HFF-Myc (cell line): Measurements from ENCODE around the gene SERTM1.

ENCODE experiments used
- DNase-seq: peaks from one replicate; pipeline ENCODE4 v3.0.0-alpha.2; 2011; ENCODE audit warnings: low read depth; ENCODE audit errors: extremely low read depth
- H3K4me3 ChIP-seq: replicated peaks from 2 replicates; pipeline ENCODE4 v1.5.1; 2011; ENCODE audit warnings: low read depth, mild to moderate bottlenecking, control low read depth, low read length
- TF ChIP-seq, protein P1 (sequence below): IDR thresholded peaks from 2 replicates; pipeline ENCODE4 v1.5.1; 2012; ENCODE audit warnings: mild to moderate bottlenecking, low read depth, low read length, control low read depth; ENCODE audit errors: missing control alignments

The SERTM1 gene

DNA sequence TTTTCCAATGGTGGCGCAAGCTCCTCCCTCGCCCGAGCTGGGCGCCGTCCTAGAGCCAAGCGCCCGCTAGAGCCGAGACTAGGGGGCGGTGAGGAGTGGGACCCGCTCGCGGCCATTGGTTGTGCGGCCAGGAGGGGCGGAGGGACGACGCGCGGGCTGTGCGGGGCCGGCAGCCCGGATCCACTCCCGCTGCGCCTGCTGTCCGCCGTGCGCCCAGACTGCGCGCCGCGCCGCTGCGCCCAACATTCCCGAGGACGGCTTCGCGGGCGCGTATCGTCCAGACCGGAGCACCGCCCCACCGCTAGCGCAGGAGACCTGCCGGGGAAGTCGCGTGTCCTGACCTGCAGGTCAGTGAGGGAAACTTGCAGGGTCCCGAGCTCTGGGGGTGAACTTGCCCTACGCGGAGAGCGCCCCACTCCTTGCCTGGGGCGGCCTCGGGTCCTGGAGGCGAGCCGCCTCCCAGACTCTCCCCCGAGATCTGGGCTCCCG lies at the start of gene SERTM1:
Gene SERTM1 (plus strand): TSS at position 183 of the 489 bp plus-strand sequence. CDS start 21,059 bp downstream, outside the sequence.
- DNase-seq: no peak
- TF ChIP-seq, protein P1, sequence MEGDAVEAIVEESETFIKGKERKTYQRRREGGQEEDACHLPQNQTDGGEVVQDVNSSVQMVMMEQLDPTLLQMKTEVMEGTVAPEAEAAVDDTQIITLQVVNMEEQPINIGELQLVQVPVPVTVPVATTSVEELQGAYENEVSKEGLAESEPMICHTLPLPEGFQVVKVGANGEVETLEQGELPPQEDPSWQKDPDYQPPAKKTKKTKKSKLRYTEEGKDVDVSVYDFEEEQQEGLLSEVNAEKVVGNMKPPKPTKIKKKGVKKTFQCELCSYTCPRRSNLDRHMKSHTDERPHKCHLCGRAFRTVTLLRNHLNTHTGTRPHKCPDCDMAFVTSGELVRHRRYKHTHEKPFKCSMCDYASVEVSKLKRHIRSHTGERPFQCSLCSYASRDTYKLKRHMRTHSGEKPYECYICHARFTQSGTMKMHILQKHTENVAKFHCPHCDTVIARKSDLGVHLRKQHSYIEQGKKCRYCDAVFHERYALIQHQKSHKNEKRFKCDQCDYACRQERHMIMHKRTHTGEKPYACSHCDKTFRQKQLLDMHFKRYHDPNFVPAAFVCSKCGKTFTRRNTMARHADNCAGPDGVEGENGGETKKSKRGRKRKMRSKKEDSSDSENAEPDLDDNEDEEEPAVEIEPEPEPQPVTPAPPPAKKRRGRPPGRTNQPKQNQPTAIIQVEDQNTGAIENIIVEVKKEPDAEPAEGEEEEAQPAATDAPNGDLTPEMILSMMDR: no peak
- peak within 1 kb of the TSS; percentile 1 for H3K4me3 ChIP-seq

GRCh38 chr13:36628377-36629056 lies 45.3 kb upstream of the SERTM1 start:
- DNase-seq: no peak
- H3K4me3 ChIP-seq: no peak overlapping the region
- TF ChIP-seq, protein P1: no peak

DNA sequence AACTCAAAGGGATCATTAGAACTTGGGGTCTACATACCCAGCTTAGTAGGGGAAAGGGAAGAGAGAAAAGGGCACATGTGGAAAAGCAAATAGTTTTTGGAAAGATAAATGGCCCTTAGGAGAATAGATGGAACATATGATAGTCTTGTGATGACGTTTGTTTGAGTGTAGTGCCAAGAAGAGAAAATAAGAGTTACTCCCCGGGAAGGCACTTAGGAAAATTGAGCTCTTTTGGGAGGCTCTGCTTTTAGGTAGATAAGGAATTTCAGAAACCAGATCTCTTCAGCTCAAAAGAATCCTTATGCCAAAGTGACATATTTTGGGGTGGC lies 44.8 kb upstream of the SERTM1 start:
- H3K4me3 ChIP-seq: no peak overlapping the region
- DNase-seq: no peak
- TF ChIP-seq, protein P1: no peak

GRCh38 chr13:36630181-36630803 lies 43.5 kb upstream of the SERTM1 start:
- no peak for DNase-seq
- TF ChIP-seq, protein P1: no peak

DNA sequence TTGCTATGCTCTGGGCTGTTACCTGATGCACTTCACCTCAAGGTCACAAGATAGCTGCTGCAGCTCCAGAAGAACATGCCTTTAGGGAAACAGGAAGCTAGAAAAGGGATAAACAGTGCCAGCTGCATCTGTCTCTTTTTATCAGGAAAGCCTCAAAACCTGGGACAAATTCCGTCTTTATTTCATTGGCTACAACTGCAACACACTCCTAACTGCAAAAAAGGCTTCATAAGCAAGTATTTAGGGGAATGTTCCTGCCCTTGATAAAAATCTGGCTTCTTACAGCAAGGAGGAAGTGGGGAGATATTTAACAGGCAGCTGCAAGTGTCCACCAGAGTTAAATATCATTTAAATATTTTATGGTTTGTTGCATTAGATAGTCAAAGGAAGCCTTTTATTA lies 34.2 kb upstream of the SERTM1 start:
- H3K4me3 ChIP-seq: no peak overlapping the region
- TF ChIP-seq, protein P1: no peak
- no peak for DNase-seq

More at GRCh38 chr13:36630181-36630803, 43.5 kb upstream of the SERTM1 start:
- H3K4me3 ChIP-seq: no peak overlapping the region

- no peak overlapping the region for H3K4me3 ChIP-seq
- no peak for DNase-seq
- TF ChIP-seq, protein P1: no peak
Observed at GRCh38 chr13:36650611-36651010, 23.2 kb upstream of the SERTM1 start.

- no peak for DNase-seq
Observed at GRCh38 chr13:36665630-36666029, 8.2 kb upstream of the SERTM1 start.

More at GRCh38 chr13:36665630-36666029, 8.2 kb upstream of the SERTM1 start:
- TF ChIP-seq, protein P1: no peak
- H3K4me3 ChIP-seq: no peak overlapping the region
